Aorta (tissue), 5 donors: ENCODE data around the gene LAMA3. TPM values are rescaled to one million over a fixed set of nuclear protein-coding genes. Genes with fewer than 3 reads are reported as not detected.
A peak's percentile ranks its signal among the peaks of the same experiment; 100 is the strongest.

Experiments used
- ATAC-seq: fragments of 200-7000 bp; cut with Tn5 transposase; one replicate; pipeline ENCODE4 v1.9.1; 2022; ENCODE audit warnings: moderate library complexity; ENCODE audit not compliant: low FRiP score
- DNase-seq, 2 donors: peaks; one replicate each; pipeline ENCODE4 v3.0.0-alpha.2; 2020
- H3K27ac ChIP-seq, 2 donors: one replicate each; pipeline ENCODE4 v1.5.1; 2013; ENCODE audit warnings: low read length in 2 of 2, mild to moderate bottlenecking in 2 of 2, moderate library complexity in 2 of 2, control low read depth in 1 of 2, inconsistent platforms in 1 of 2, low read depth in 1 of 2
- H3K27me3 ChIP-seq, 2 donors: one replicate each; pipeline ENCODE4 v1.6.1; 2013; ENCODE audit warnings: control low read depth in 1 of 2, low read length in 1 of 2, mild to moderate bottlenecking in 1 of 2, moderate library complexity in 1 of 2; ENCODE audit not compliant: insufficient read depth in 2 of 2, control insufficient read depth in 1 of 2
- H3K36me3 ChIP-seq, 2 donors: one replicate each; pipeline ENCODE4 v1.6.1; 2013; ENCODE audit warnings: control low read depth in 1 of 2, low read length in 1 of 2, mild to moderate bottlenecking in 1 of 2; ENCODE audit not compliant: insufficient read depth in 2 of 2, control insufficient read depth in 1 of 2
- H3K4me1 ChIP-seq, 2 donors: one replicate each; pipeline ENCODE4 v1.6.1; 2013; ENCODE audit warnings: low read length in 2 of 2, control low read depth in 1 of 2, mild to moderate bottlenecking in 1 of 2, moderate library complexity in 1 of 2; ENCODE audit not compliant: insufficient read depth in 2 of 2, control insufficient read depth in 1 of 2
- H3K4me3 ChIP-seq, 2 donors: one replicate each; pipeline ENCODE4 v1.5.1; 2013; ENCODE audit warnings: low read length in 2 of 2, control low read depth in 1 of 2, mild to moderate bottlenecking in 1 of 2
- H3K9me3 ChIP-seq: one replicate; pipeline ENCODE4 v1.6.1; 2013; ENCODE audit warnings: mild to moderate bottlenecking, low read length; ENCODE audit not compliant: control insufficient read depth
- WGBS, 2 donors: extraction: QIAGEN DNeasy Blood & Tissue Kit; methylation state at CpG; one replicate each; pipeline ENCODE4 v1.1.7; 2013; 5-methylcytosine and 5-hydroxymethylcytosine counted together
- intact Hi-C, 2 donors: fragments of 100-400 bp; cut with DNase I; formaldehyde crosslinking; loops; one replicate each; pipeline versions ENCODE4 v1.14.2 to v1.15.0; 2022
- polyA plus RNA-seq, 2 donors: library from polyadenylated mRNA; stranded (reverse); fragments of 200-250 nt; gene quantifications; one replicate each; pipeline ENCODE4 v1.2.3, GENCODE V29; 2013
- total RNA-seq, 2 donors: library from RNA; stranded (reverse); fragmentation: NEBNext Ultra II Directional; extraction: Animal tissue kit (Norgen Biotek cat#: 25700); gene quantifications; one replicate each; pipeline ENCODE4 v1.2.1, GENCODE V29; 2021
- donor health status: healthy with polysubstance abuse.
- donor health status: Bipolar disorder and iron deficiency.
- donor health status: DM: no; HTN: no; CAD: no.
- donor health status: DM: no; HTN: no; CAD: no.
- donor health status: DM: yes; HTN: yes; CAD: no.

The LAMA3 gene
- total and polyA plus RNA-seq, 4 donors = 3.4 to 29.0 (median 17.6) TPM

DNA sequence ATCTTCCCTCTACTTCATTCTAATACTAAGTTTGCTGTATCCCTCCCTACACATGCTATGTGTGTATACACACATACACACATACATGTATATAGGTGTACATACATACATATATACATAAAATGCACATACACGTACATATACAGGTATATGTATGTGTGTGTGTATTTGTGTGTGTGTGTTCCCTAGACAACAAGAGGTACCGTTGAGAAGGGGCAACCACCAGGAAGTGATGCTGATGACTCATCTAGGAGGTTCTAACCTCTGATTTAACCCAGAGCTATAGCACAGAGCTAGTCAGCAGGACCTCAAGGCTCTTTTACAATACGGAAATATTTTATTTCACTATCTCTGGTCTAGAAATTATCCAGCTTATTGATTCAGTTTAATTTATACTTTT is 139.2 kb downstream of the LAMA3 start:
- H3K9me3 ChIP-seq = no peaks in the 10 kb centered on the region
- no peak for ATAC-seq
- H3K27ac ChIP-seq = no peak overlapping the region
- WGBS, 2 donors = 59 to 63% methylated on average over 3 of the region's 3 CpGs
- DNase-seq = no peak
- no peaks in the 10 kb centered on the region for H3K36me3 ChIP-seq
- no peaks in the 10 kb centered on the region for H3K27me3 ChIP-seq
- intact Hi-C loops = loop anchor here in 1 of 2 donors (5.0 to 10.0 kb wide), 2 partner anchors 89 to 286 kb away; no protein-coding TSS in a partner anchor
- no peak overlapping the region for H3K4me3 ChIP-seq
- H3K4me1 ChIP-seq = peaks cover 0 to 7% of the 10 kb centered on the region in 2 donors

DNA sequence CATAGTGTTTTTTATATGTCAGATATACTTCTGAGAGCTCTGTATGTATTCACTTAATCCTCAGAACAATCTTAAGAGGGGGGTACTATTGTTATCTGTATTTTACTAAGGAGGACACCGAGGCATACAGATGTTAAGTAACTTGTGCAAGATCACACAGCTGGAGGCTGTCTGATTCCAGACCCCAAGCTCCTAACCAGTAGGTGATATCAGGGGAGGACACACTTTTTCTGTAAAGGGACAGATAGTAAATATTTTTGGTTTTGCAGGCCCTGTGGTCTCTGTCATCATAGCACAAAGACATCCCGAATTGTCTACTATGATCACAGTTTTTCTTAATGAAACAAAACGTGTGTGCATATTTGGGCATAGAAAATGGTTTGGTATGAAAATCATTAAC is 143.7 kb downstream of the LAMA3 start:
- 77 to 85% methylated on average over 3 of the region's 3 CpGs for WGBS, 2 donors
- Histone ChIP-seq H3K9me3 (no peaks in the 10 kb centered on the region), H3K4me1 (no peaks in the 10 kb centered on the region), H3K36me3 (no peaks in the 10 kb centered on the region), H3K27me3 (no peaks in the 10 kb centered on the region), H3K27ac (no peak overlapping the region), H3K4me3 (no peak overlapping the region)
- DNase-seq (no peak), ATAC-seq (no peak)
- intact Hi-C loops = no loop called here

DNA sequence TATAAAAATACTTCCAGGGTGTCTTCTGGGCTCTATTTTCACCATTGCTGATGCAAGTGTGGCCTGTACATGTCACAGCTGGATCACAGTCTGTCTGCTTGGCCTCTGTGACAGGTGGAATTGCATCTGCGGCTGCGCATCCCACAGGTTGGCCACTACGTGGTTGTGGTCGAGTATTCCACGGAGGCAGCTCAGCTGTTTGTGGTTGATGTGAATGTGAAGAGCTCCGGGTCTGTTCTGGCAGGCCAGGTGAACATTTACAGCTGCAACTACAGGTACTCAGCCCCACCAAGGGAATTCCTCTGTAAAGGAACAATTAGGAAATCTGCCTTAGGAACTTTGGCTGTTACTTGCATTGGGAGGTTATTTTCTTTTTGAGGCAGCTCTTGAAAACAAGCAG is 144.5 kb downstream of the LAMA3 start:
- H3K27me3 ChIP-seq = no peaks in the 10 kb centered on the region
- no peak overlapping the region for H3K4me3 ChIP-seq
- intact Hi-C loops = no loop called here
- H3K36me3 ChIP-seq = no peaks in the 10 kb centered on the region
- no peak for DNase-seq
- no peaks in the 10 kb centered on the region for H3K9me3 ChIP-seq
- no peaks in the 10 kb centered on the region for H3K4me1 ChIP-seq
- H3K27ac ChIP-seq = no peak overlapping the region
- no peak for ATAC-seq
- 92% methylated on average over 6 of the region's 6 CpGs for WGBS, 2 donors

DNA sequence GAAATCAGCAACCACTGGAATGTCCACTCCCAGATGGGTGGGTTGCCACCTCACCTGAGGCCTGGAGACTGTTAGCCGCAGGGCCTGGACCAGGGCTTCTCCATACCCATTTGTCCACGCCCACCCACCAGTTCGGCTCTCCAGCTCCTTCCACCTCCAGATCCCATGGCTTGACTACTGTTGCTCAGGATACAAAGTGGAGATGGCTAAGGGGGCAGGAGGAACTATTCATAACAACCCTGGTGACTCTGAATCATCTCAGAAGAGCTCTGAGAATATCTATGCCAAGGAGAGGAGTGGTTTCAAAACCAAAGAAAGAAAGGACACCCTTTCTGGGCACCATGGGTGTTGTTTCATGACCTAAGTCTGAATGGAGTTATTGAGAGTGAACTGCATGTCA is 145.8 kb downstream of the LAMA3 start:
- H3K36me3 ChIP-seq = no peaks in the 10 kb centered on the region
- ATAC-seq = peak; percentile 24
- no peak overlapping the region for H3K4me3 ChIP-seq
- no peak overlapping the region for H3K27ac ChIP-seq
- no peaks in the 10 kb centered on the region for H3K4me1 ChIP-seq
- no peaks in the 10 kb centered on the region for H3K9me3 ChIP-seq
- WGBS, 2 donors = 90 to 91% methylated on average over 3 of the region's 3 CpGs
- H3K27me3 ChIP-seq = no peaks in the 10 kb centered on the region
- no peak for DNase-seq
- intact Hi-C loops = no loop called here

DNA sequence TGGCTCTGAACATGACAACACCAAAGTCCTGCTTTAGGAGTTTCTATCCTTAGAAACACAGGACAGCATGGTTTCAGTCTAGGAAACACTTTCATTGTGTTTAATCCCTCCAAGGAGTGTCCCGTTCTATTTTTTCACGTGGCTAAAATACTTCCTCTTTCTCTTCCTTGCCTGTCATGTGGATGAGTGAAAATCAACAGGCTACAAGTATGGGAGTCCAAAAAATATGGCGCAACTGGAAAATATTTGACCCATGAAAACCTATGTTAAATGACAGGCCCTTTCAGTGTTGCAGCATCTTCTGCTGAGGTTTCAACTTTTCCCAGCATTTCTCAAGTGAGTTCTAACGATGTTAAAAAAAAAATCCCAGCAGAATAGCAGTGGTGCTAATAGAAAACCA is 146.3 kb downstream of the LAMA3 start:
- WGBS, 2 donors = 77% methylated on average over 4 of the region's 4 CpGs
- Histone ChIP-seq H3K9me3 (no peaks in the 10 kb centered on the region), H3K27me3 (no peaks in the 10 kb centered on the region), H3K27ac (no peak overlapping the region), H3K4me3 (no peak overlapping the region), H3K36me3 (no peaks in the 10 kb centered on the region), H3K4me1 (no peaks in the 10 kb centered on the region)
- no peak for DNase-seq
- ATAC-seq = peak; percentile 17
- intact Hi-C loops = no loop called here

DNA sequence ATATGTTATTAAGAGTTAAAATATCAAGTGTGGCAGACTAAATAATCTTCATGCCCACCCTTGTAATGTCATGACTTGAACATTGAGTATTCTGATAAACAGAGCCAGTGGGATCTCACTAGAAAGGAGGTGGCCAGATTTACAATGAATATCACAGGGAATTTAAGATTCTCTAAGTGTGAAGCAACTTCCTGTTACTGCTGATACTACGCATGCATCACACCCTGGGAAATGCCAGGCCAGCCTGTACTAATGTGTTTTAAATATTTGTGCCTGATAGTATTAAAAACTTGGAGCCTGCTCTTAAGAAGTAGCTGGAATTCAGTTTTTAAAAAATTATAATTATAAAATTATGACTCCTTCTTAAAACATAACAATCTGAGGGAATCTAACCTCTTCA is 148.3 kb downstream of the LAMA3 start:
- intact Hi-C loops = no loop called here
- H3K9me3 ChIP-seq = no peaks in the 10 kb centered on the region
- DNase-seq = peak in 1 of 2 donors; percentile 52
- WGBS, 2 donors = 42 to 53% methylated on average over 1 of the region's 1 CpG
- ATAC-seq = no peak
- no peak overlapping the region for H3K4me3 ChIP-seq
- no peaks in the 10 kb centered on the region for H3K36me3 ChIP-seq
- H3K27me3 ChIP-seq = no peaks in the 10 kb centered on the region
- H3K4me1 ChIP-seq = no peaks in the 10 kb centered on the region
- no peak overlapping the region for H3K27ac ChIP-seq

DNA sequence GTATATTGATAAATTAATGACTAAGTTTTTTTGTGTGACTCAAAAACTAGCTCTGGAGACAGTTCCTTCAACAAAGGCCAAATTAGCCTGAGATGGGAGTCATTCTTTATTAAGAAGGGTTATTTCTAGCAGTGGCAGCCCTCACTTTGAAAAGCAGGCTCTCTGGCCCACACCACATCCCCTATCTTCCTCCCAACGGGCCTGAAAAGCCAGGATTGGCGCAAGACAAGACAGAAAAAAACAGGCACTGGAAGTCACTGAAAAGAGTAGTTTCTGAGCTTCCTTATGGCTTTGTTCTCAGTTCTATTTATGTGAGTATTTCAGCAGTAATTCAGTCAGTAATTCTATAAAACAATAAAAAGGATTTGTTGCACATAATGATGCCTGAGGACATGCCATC is 149.0 kb downstream of the LAMA3 start:
- Histone ChIP-seq H3K4me1 (no peaks in the 10 kb centered on the region), H3K27ac (no peak overlapping the region), H3K9me3 (no peaks in the 10 kb centered on the region), H3K4me3 (no peak overlapping the region), H3K27me3 (no peaks in the 10 kb centered on the region), H3K36me3 (no peaks in the 10 kb centered on the region)
- DNase-seq = no peak
- intact Hi-C loops = no loop called here
- peak; percentile 45 for ATAC-seq
- 46 to 54% methylated on average over 2 of the region's 2 CpGs for WGBS, 2 donors

DNA sequence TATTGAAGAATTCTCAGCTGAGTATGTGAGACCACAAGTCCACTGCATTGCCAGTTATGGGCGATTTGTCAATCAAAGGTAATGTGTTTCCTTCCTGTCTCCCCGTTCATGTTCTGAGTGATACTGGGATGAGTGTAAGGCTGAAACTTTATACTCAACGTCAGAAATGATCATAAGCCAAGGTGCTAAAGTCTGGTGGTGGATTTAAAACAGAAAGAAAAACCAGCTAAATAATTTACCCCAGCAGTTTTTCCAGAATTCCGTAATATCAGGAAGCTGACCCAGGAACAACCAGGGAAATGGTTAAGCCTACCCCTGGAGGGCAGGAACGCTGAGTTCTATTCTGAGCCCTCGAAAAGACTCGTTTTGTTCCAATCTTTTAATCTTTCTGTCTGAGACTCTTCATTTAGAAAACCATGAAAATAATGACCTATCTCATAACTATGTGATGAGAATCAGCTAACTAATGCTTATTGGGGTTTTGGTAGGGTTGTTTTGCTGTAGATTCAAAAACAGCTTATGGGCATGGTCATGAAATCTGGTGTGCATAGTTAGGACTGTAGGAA is 149.6 kb downstream of the LAMA3 start:
- DNase-seq (no peak), ATAC-seq (no peak)
- H3K27me3 ChIP-seq = no peaks in the 10 kb centered on the region
- no peak overlapping the region for H3K27ac ChIP-seq
- H3K4me3 ChIP-seq = no peak overlapping the region
- no peaks in the 10 kb centered on the region for H3K36me3 ChIP-seq
- intact Hi-C loops = no loop called here
- no peaks in the 10 kb centered on the region for H3K4me1 ChIP-seq
- H3K9me3 ChIP-seq = no peaks in the 10 kb centered on the region
- WGBS, 2 donors = 49 to 54% methylated on average over 7 of the region's 7 CpGs

DNA sequence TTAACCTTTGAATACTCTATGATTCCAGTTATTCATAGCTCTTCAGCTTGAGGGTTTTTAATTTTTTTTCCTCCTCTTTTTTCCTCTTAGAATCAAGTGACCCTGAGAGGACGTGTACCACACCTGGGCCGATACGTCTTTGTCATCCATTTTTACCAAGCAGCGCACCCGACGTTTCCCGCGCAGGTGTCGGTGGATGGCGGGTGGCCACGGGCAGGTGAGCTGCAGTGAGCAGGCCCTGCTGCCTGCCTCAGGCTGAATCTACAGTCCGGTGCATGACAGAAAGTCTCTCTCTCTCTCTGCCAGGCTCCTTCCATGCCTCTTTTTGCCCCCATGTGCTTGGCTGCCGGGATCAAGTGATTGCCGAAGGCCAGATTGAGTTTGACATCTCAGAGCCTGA is 153.1 kb downstream of the LAMA3 start:
- Histone ChIP-seq H3K36me3 (no peaks in the 10 kb centered on the region), H3K27me3 (no peaks in the 10 kb centered on the region), H3K27ac (no peak overlapping the region), H3K4me1 (no peaks in the 10 kb centered on the region), H3K4me3 (no peak overlapping the region), H3K9me3 (no peaks in the 10 kb centered on the region)
- ATAC-seq = no peak
- DNase-seq = no peak
- intact Hi-C loops = no loop called here
- WGBS, 2 donors = 94 to 99% methylated on average over 14 of the region's 14 CpGs
